HepG2 (cell line): Measurements from ENCODE around the gene NOC4L. TPM values are rescaled to one million over a fixed set of nuclear protein-coding genes. Genes with fewer than 3 reads are reported as not detected.

Experiments
- ATAC-seq: fragments of 200-7000 bp; cut with Tn5 transposase; 3 replicates; pipeline ENCODE4 v1.9.1; 2020; ENCODE audit warnings: mild to moderate bottlenecking, moderate library complexity
- BruUV-seq: library from RNA; stranded (reverse); fragments of 400-500 nt; replicated peaks from 2 replicates; lab custom pipeline; 2021; lab: Mats Ljungman, UMichigan
- CTCF ChIA-PET: fragments of 300-600 bp; formaldehyde crosslinking; extraction: SDS; loops from one replicate; lab custom pipeline; 2021; ENCODE audit warnings: low total read pairs, inconsistent platforms, low intra/inter-chr PET ratio; lab: Yijun Ruan, JAX
- POLR2A ChIA-PET: fragments of 350-600 bp; sonication (Branson Sonifier 250); formaldehyde crosslinking; loops from one replicate; lab custom pipeline; 2020; ENCODE audit warnings: antibody characterized with exemption, inconsistent platforms; lab: Yijun Ruan, JAX
- DNase-seq: peaks from one replicate; pipeline ENCODE4 v3.0.0-alpha.2; 2015; ENCODE audit warnings: low spot score
- FAIRE-seq: peaks from 3 replicates; lab custom pipeline; 2011; peaks lifted over from hg19 to GRCh38; lab: Jason Lieb, UNC
- H2AFZ ChIP-seq: one replicate; pipeline ENCODE4 v1.6.1; 2011; ENCODE audit warnings: low read length, inconsistent platforms
- H3K27ac ChIP-seq: fragments of 300-600 bp; 3 replicates; pipeline ENCODE4 v1.8.0; 2011; ENCODE audit warnings: mixed run types, mild to moderate bottlenecking, mixed read lengths, low read length, inconsistent platforms; ENCODE audit not compliant: insufficient read depth; ENCODE audit errors: extremely low read length
- H3K27me3 ChIP-seq, 2 experiments: fragments of 200-600 bp in 1 of 2; 2 replicates in 1 of 2; 3 replicates in 1 of 2; pipeline versions ENCODE4 v1.6.0 to v1.8.0; 2011; ENCODE audit warnings: low read length in 2 of 2, mild to moderate bottlenecking in 2 of 2, moderate library complexity in 2 of 2, inconsistent platforms in 1 of 2; ENCODE audit not compliant: insufficient read depth in 2 of 2, control insufficient read depth in 1 of 2
- H3K36me3 ChIP-seq, 2 experiments: fragments of 200-600 bp in 1 of 2; replicated peaks in 1 of 2; 2 replicates in 1 of 2; 3 replicates in 1 of 2; pipeline versions ENCODE4 v1.5.1 to v1.8.0; 2011; ENCODE audit warnings: low read length in 2 of 2, inconsistent platforms in 1 of 2; ENCODE audit not compliant: insufficient read depth in 2 of 2, control insufficient read depth in 1 of 2
- H3K4me1 ChIP-seq: 2 replicates; pipeline ENCODE4 v1.5.1; 2012; ENCODE audit warnings: low read length, inconsistent platforms; ENCODE audit not compliant: insufficient read depth
- H3K4me2 ChIP-seq: 2 replicates; pipeline ENCODE4 v1.6.0; 2011; ENCODE audit warnings: low read depth, low read length, inconsistent platforms
- H3K4me3 ChIP-seq, 3 experiments: fragments of 200-600 bp in 1 of 3; sonication (generic), shearing (Covaris generic) in 1 of 3; replicated peaks in 1 of 3; 2 replicates each; pipeline ENCODE4 v1.5.1; 2011 to 2016; ENCODE audit warnings: low read length in 3 of 3, inconsistent platforms in 2 of 3, low read depth in 2 of 3, mild to moderate bottlenecking in 2 of 3, control low read depth in 1 of 3, mixed read lengths in 1 of 3; ENCODE audit not compliant: insufficient read depth in 1 of 3
- H3K79me2 ChIP-seq: one replicate; pipeline ENCODE4 v1.6.1; 2011; ENCODE audit warnings: low read length, inconsistent platforms; ENCODE audit not compliant: insufficient read depth
- H3K9ac ChIP-seq: 2 replicates; pipeline ENCODE4 v1.6.0; 2011; ENCODE audit warnings: mild to moderate bottlenecking, low read depth, low read length, inconsistent platforms; ENCODE audit not compliant: insufficient read depth
- H3K9me3 ChIP-seq: 2 replicates; pipeline ENCODE4 v1.5.1; 2012; ENCODE audit warnings: mild to moderate bottlenecking, low read length
- H4K20me1 ChIP-seq: 2 replicates; pipeline ENCODE4 v1.6.0; 2011; ENCODE audit warnings: inconsistent platforms, mild to moderate bottlenecking, low read length, moderate library complexity; ENCODE audit not compliant: insufficient read depth
- ARHGAP35 ChIP-seq: sonication (generic); formaldehyde crosslinking; IDR thresholded peaks from 2 replicates; pipeline ENCODE4 v1.9.0; 2022; ENCODE audit warnings: mild to moderate bottlenecking, inconsistent platforms, moderate library complexity, missing genetic modification reagents, borderline replicate concordance
- ATF5 ChIP-seq: sonication (generic); formaldehyde crosslinking; IDR thresholded peaks from 2 replicates; pipeline ENCODE4 v1.4.0; 2020; ENCODE audit warnings: mild to moderate bottlenecking, low read depth, missing genetic modification reagents
- CCDC6 ChIP-seq: sonication (generic); formaldehyde crosslinking; IDR thresholded peaks from 2 replicates; pipeline ENCODE4 v1.8.1; 2022; ENCODE audit warnings: mild to moderate bottlenecking, missing genetic modification reagents, moderate library complexity
- CEBPB ChIP-seq: IDR thresholded peaks from 2 replicates; pipeline ENCODE4 v1.6.1; 2011; ENCODE audit warnings: low read depth, low read length, improper control_type of control experiment, borderline replicate concordance
- ERF ChIP-seq: IDR thresholded peaks from 2 replicates; pipeline ENCODE4 v1.6.1; 2018; ENCODE audit warnings: missing biosample characterization, missing genetic modification reagents
- KDM5A ChIP-seq: fragments of 200-600 bp; sonication (generic); IDR thresholded peaks from 2 replicates; pipeline ENCODE4 v1.7.0; 2018; ENCODE audit warnings: antibody characterized with exemption, mild to moderate bottlenecking, low read length, borderline replicate concordance
- MEIS2 ChIP-seq: sonication (generic); formaldehyde crosslinking; IDR thresholded peaks from 2 replicates; pipeline ENCODE4 v1.9.0; 2021; ENCODE audit warnings: mild to moderate bottlenecking, missing genetic modification reagents
- MXD3 ChIP-seq: IDR thresholded peaks from 2 replicates; pipeline ENCODE4 v1.6.1; 2016; ENCODE audit warnings: mild to moderate bottlenecking, missing biosample characterization, missing genetic modification reagents
- NRL ChIP-seq: sonication (generic); formaldehyde crosslinking; IDR thresholded peaks from 2 replicates; pipeline ENCODE4 v1.5.0; 2020; ENCODE audit warnings: missing genetic modification reagents, mild to moderate bottlenecking, moderate library complexity, borderline replicate concordance
- SIX4 ChIP-seq: sonication (generic); formaldehyde crosslinking; IDR thresholded peaks from 2 replicates; pipeline ENCODE4 v1.4.0; 2020; ENCODE audit warnings: missing genetic modification reagents
- SKI ChIP-seq: fragments of 450-650 bp; IDR thresholded peaks from one replicate; pipeline ENCODE4 v1.6.1; 2018; ENCODE audit warnings: mild to moderate bottlenecking; ENCODE audit not compliant: partially characterized antibody
- ZBTB3 ChIP-seq: sonication (generic); formaldehyde crosslinking; IDR thresholded peaks from 2 replicates; pipeline ENCODE4 v1.4.0; 2020; ENCODE audit warnings: low read depth, mild to moderate bottlenecking, moderate library complexity, missing genetic modification reagents, borderline replicate concordance
- ZBTB8A ChIP-seq: sonication (generic); formaldehyde crosslinking; IDR thresholded peaks from 2 replicates; pipeline ENCODE4 v1.4.0; 2020; ENCODE audit warnings: mild to moderate bottlenecking, low read depth, missing genetic modification reagents, borderline replicate concordance
- ZFP36 ChIP-seq: fragments of 150-350 bp; IDR thresholded peaks from 2 replicates; pipeline ENCODE4 v1.6.1; 2018; ENCODE audit warnings: borderline replicate concordance, low read length, low read depth; ENCODE audit not compliant: partially characterized antibody
- ZFP41 ChIP-seq: sonication (generic); formaldehyde crosslinking; IDR thresholded peaks from 2 replicates; pipeline ENCODE4 v1.4.0; 2020; ENCODE audit warnings: mild to moderate bottlenecking, missing genetic modification reagents, borderline replicate concordance
- ZMYM2 ChIP-seq: sonication (generic); formaldehyde crosslinking; IDR thresholded peaks from 2 replicates; pipeline ENCODE4 v1.8.0; 2022; ENCODE audit warnings: mild to moderate bottlenecking, missing genetic modification reagents
- ZNF205 ChIP-seq: IDR thresholded peaks from 2 replicates; pipeline ENCODE4 v1.6.1; 2018; ENCODE audit warnings: missing biosample characterization, missing genetic modification reagents
- ZNF619 ChIP-seq: sonication (generic); formaldehyde crosslinking; IDR thresholded peaks from 2 replicates; pipeline ENCODE4 v1.4.0; 2020; ENCODE audit warnings: mild to moderate bottlenecking, missing genetic modification reagents
- ZNF781 ChIP-seq: sonication (generic); formaldehyde crosslinking; IDR thresholded peaks from 2 replicates; pipeline ENCODE4 v1.5.1; 2020; ENCODE audit warnings: borderline replicate concordance, mild to moderate bottlenecking, missing genetic modification reagents; ENCODE audit errors: not compliant biosample characterization
- WGBS: methylation state at CpG from one replicate; pipeline ENCODE4 v1.1.6; 2017; ENCODE audit warnings: low lambda C conversion rate; 5-methylcytosine and 5-hydroxymethylcytosine counted together
- in situ Hi-C: cut with HindIII; loops from 2 replicates; pipeline ENCODE4 v1.10.0; 2017; ENCODE audit warnings: low pct_unique_long_range_greater_than_20kb; ENCODE audit not compliant: extremely low pct_ligation_motif_present
- intact Hi-C: fragments of 100-400 bp; cut with micrococcal nuclease; formaldehyde crosslinking; loops from one replicate; pipeline ENCODE4 v1.10.0; 2022; ENCODE audit not compliant: unreplicated experiment
- polyA plus RNA-seq, 8 experiments: library from polyadenylated mRNA; depleted of rRNA in 3 of 8; stranded (reverse) in 7 of 8; unstranded in 1 of 8; fragments of >200 nt; fragmentation: Illumina TruSeq in 4 of 8; extraction: Trizol in 4 of 8; gene quantifications; 2 replicates each; pipeline versions ENCODE4 v1.2.1 to v1.2.3, GENCODE V29; 2011 to 2016; ENCODE audit warnings: low read depth in 4 of 8, missing spikeins in 1 of 8, mixed read lengths in 1 of 8; ENCODE audit not compliant: insufficient read depth in 1 of 8
- total RNA-seq, 5 experiments: library from RNA; depleted of rRNA; stranded (reverse); fragments of >200 nt; fragmentation: Illumina TruSeq; extraction: Trizol; gene quantifications; 2 replicates each; pipeline ENCODE4 v1.2.3, GENCODE V29; 2016; ENCODE audit warnings: low read depth in 1 of 5

Gene NOC4L
- total and polyA plus RNA-seq, 2 of the 13 experiments (the other 11 are each of a cell fraction or from before 2014, with no cell fraction given): 4.3 to 14.6 TPM

- H3K9me3 ChIP-seq: no peaks in the 10 kb centered on the region
- DNase-seq: no peak
- no peak overlapping the region for H3K9ac ChIP-seq
- H3K27ac ChIP-seq: no peak overlapping the region
- ChIA-PET POLR2A (no interaction called here), CTCF (no interaction called here)
- no peak for ATAC-seq
- H3K27me3 ChIP-seq: no peaks in the 10 kb centered on the region
- no peaks in the 10 kb centered on the region for H3K4me1 ChIP-seq
- FAIRE-seq: no peak
- in situ Hi-C loops (no loop called here), intact Hi-C loops (no loop called here)
- peaks cover 20 to 49% of the 10 kb centered on the region in 2 experiments; a peak in 4 of 5 replicates for H3K36me3 ChIP-seq
- H3K4me3 ChIP-seq: no peak overlapping the region
- BruUV-seq: no TSS peak
- H2AFZ ChIP-seq: no peak overlapping the region
- no peak overlapping the region for H3K4me2 ChIP-seq
- H3K79me2 ChIP-seq: no peaks in the 10 kb centered on the region
- 100% methylated on average over 4 of the region's 8 CpGs for WGBS
- no peak for TF ChIP-seq ERF (CRISPR knock-in tag)
- TF ChIP-seq ARHGAP35 (CRISPR knock-in tag): no peak
- no peak for TF ChIP-seq NRL (CRISPR knock-in tag)
- TF ChIP-seq ZBTB3 (CRISPR knock-in tag): no peak
- TF ChIP-seq ZNF781: no peak
- TF ChIP-seq ZMYM2 (CRISPR knock-in tag): no peak
- TF ChIP-seq SKI: no peak
- TF ChIP-seq KDM5A: no peak
- no peak for TF ChIP-seq CEBPB
- no peak for TF ChIP-seq ZFP41 (CRISPR knock-in tag)
- no peaks in the 10 kb centered on the region for H4K20me1 ChIP-seq
These were observed 17.2 kb upstream of the NOC4L start for GRCh38 chr12:132127041-132127440.

- FAIRE-seq (no peak), ATAC-seq (no peak), DNase-seq (no peak)
- no TSS peak for BruUV-seq
- Histone ChIP-seq H3K4me2 (no peak overlapping the region), H4K20me1 (no peaks in the 10 kb centered on the region), H2AFZ (no peak overlapping the region), H3K27me3 (no peaks in the 10 kb centered on the region), H3K4me1 (no peaks in the 10 kb centered on the region), H3K4me3 (no peak overlapping the region), H3K36me3 (peaks cover 17 to 40% of the 10 kb centered on the region in 2 experiments; a peak in 4 of 5 replicates), H3K9ac (no peak overlapping the region), H3K79me2 (no peaks in the 10 kb centered on the region), H3K27ac (no peak overlapping the region), H3K9me3 (no peaks in the 10 kb centered on the region)
- ChIA-PET CTCF (no interaction called here), POLR2A (no interaction called here)
- 94% methylated on average over 3 of the region's 3 CpGs for WGBS
- intact Hi-C loops: no loop called here
- in situ Hi-C loops: no loop called here
- TF ChIP-seq ZFP36: no peak
- TF ChIP-seq MEIS2 (CRISPR knock-in tag): no peak
- TF ChIP-seq ZNF205 (CRISPR knock-in tag): no peak
- no peak for TF ChIP-seq ATF5 (CRISPR knock-in tag)
- no peak for TF ChIP-seq ZBTB8A (CRISPR knock-in tag)
- TF ChIP-seq CCDC6 (CRISPR knock-in tag): no peak
- TF ChIP-seq MXD3 (CRISPR knock-in tag): no peak
- no peak for TF ChIP-seq SIX4 (CRISPR knock-in tag)
- TF ChIP-seq ZNF619 (CRISPR knock-in tag): no peak
These were observed 15.2 kb upstream of the NOC4L start for GRCh38 chr12:132129007-132129406.
